GM11168 (cell line): ENCODE results near the gene MYF6.

ENCODE experiments used
- in situ Hi-C: fragments of 300-500 bp; cut with MboI; formaldehyde crosslinking; loops from one replicate; pipeline ENCODE4 v1.12.0; 2022; ENCODE audit warnings: low sequenced_read_pairs; ENCODE audit not compliant: unreplicated experiment

Gene MYF6

DNA sequence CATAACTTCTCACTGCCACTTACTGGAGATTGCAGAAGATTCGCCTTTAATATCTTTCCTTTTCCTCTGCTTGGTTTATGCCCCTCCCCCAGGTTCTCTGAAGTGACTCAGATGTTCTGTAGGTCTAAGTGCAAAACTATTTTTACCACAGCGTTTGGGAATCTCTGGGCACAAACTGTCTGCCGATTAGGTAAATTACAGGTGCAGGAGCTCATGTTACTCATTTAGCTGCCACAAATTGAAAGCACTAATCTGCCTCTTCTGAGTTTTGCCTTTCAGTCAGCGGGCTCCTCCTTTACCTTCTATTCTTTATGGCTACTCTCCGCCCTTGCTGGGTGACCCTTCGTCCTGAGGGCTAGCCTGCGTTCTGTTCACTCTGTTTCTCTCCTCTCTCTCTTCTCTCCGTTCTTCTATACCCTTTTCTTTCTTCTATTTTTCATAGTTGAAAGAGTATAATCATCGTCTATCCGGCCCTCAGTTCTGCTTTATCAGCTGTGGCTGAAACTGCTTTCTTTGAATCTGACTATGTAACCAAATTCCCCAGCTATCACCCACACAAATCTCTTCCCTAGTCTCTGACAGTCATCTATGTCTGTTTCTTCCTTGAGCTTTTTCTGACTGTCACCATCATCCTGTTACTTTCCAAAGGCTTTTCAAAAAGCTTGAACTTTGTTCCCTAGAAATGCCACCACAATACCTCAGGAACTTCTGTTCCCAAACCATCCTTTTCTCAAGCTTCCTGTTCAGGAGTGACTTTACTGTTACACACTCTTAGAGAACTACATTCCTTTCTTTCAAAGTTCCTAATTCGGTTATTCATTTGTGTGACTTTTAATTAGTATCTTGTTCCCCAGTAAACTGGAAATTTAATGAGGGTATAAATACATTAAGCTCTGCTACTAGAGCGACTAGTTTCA, 4.3 kb upstream of the MYF6 start:
- in situ Hi-C loops: no loop called here

DNA sequence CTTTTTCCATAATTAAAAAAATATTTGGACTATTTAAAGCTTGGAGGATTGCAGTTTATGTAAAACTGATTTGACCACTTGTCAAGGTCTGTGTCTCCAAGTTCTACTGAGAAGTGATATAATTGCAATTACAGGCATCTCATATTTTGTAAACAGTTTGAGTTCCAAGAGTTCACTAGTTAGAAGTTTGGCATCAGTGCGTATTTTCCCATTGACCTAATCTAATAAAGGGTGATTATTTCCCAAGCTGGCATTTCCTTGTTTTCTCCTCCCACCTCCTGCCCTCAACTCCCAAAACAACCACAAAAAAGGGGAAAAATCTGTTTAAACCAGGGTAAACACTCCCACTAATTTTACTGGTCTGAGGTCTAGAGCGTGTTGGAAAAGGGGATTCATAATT, 3.0 kb upstream of the MYF6 start:
- in situ Hi-C loops: no loop called here

DNA sequence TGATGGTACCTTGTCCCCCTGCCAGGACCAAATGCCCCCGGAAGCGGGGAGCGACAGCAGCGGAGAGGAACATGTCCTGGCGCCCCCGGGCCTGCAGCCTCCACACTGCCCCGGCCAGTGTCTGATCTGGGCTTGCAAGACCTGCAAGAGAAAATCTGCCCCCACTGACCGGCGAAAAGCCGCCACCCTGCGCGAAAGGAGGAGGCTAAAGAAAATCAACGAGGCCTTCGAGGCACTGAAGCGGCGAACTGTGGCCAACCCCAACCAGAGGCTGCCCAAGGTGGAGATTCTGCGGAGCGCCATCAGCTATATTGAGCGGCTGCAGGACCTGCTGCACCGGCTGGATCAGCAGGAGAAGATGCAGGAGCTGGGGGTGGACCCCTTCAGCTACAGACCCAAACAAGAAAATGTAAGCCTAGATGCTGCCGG, 410 bp downstream of the MYF6 start:
- in situ Hi-C loops: no loop called here

GRCh38 chr12:80708259-80708974, 983 bp downstream of the MYF6 start:
- in situ Hi-C loops: no loop called here

DNA sequence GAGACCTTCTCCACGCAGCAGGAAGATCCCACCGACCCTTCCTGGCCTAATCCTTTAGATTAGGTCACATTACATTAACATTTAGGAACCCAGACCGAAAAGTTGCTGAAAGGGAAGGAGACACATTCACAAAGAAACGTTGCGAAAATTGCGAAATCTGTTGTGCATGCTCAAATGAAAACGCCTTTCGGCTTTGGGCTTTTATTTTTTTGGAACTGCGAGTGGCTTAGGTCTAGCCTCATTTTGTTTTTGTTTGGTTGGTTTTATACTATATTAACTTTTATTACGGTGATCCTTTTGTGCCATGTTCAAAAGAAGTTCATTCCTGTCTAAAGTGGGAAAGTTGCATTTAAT, 1.5 kb downstream of the MYF6 start:
- in situ Hi-C loops: no loop called here

DNA sequence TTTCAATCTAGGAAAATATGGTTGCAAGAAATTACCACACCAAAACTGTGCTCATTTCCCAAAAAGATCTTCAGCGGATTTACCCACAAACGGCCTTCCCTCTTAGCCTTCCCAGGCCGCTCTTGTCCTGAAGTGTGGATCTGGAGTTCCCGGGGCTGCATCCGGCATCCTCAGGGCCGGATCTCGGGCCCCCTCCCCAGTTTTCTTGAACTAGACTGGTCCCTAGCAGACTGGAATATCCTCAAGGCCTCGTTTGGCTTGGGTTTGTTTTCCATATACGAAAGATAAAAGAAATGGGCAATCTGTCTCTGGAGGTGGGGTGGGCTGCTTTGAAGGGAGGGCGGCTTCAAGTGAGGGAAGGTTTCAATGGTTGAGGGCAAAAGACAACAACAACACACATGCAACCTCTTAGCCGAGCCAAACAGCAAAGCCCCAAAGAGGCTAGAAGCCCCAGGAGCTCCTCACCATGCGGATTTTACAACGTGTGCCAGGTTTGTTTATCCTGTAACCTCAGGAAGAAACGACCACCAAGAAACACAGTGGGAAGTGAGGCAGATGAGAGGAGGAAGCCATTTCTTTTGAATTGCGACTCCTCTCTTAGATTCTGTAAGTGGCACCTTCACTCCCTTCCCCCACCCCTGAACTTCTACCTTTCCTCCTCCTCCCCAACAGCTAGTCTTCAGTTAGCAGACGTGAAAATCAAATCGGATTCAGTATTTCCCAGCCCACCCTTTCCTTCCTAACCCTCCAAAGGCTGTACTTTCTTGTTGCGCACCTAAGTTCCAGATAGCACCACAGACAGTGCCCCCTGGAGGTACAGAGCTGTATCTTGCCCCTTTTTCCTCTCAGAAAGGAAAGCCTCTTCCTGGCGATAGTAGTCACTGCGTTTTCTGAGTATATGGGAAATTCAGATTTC, 2.6 kb downstream of the MYF6 start:
- in situ Hi-C loops: no loop called here

DNA sequence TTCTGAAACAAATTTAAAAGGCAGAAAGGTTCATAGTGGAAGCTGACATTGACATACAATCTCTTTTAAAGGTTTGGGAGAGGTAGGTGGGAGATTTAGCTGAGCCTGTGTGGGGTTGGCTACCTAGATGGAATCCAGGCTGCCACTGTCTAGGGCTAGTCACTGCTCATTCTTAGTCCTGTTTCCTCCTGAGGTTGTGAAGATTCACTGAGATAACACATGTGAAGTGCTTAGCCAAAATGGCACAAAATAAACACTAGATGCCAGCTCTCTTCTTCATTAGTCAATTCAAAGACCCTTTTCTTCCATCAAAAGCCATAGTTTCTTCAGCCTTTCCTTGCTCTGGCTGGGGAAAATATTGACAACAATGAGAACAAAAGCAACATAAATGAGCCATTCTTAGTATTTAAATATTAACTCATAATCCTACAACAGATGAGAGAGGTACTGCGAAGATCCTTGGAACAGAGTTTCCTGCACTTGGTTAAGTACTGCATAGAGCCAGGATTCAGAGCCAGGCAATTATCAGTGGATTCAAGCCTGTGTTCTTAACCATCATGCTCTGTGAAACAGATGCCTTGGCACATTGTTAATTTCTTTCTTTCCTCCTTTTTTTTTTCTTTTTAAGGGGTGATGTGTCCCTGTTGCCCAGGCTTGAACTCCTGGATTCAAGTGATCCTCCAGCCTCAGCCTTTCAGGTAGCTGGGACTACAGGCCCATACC, 3.5 kb downstream of the MYF6 start:
- in situ Hi-C loops: no loop called here

- in situ Hi-C loops: no loop called here
These were observed 4.4 kb downstream of the MYF6 start for GRCh38 chr12:80711866-80712265.

- in situ Hi-C loops: no loop called here
These were observed 5.4 kb downstream of the MYF6 start for GRCh38 chr12:80712866-80713265.

- in situ Hi-C loops: no loop called here
These were observed 6.0 kb downstream of the MYF6 start for GRCh38 chr12:80713419-80713818.

GRCh38 chr12:80714055-80714454, 6.6 kb downstream of the MYF6 start:
- in situ Hi-C loops: no loop called here

GRCh38 chr12:80714846-80715245, 7.4 kb downstream of the MYF6 start:
- in situ Hi-C loops: no loop called here

DNA sequence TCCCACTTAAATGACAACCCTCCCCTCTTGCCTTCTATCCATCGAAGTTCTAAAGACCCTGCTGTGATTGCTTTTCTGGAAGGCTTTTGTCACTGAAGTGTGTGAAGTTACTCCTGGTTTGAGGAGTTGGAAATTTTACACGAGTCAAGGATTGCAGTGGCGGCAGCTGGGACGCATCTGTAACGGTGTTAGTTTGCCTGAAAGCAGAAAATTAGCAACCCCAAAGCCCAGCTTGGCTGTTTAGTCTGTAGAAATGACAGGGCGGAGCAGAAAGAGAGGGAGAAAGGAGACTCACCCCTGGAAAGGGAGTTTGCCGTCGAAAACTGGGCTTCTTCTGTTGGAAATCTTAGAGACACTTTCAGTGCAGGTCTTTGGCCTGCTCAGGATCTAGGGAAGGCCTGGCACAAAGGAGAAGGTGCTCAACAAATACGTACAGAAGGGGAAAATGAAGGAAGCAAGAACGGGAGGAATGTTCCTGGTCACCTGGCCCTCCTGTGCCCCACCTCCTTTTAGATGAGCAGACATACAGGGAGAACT, 8.3 kb downstream of the MYF6 start:
- in situ Hi-C loops: no loop called here

DNA sequence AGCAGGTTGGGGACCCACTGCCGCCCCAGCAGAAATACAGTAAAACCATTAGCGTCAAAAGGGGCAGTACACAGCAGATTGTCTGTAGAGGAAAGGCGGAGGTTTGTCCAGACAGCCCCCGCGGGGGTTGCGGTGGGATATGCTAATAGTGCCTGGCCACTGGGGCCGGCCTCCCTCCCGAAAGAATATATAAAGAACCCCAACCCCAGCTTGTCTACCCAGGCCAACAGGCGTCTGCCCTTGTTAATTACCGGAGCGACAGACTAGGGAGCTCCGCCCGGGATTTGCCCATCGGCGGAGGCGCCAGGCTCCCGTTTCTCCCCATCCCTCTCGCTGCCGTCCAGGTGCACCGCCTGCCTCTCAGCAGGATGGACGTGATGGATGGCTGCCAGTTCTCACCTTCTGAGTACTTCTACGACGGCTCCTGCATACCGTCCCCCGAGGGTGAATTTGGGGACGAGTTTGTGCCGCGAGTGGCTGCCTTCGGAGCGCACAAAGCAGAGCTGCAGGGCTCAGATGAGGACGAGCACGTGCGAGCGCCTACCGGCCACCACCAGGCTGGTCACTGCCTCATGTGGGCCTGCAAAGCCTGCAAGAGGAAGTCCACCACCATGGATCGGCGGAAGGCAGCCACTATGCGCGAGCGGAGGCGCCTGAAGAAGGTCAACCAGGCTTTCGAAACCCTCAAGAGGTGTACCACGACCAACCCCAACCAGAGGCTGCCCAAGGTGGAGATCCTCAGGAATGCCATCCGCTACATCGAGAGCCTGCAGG, 9.4 kb downstream of the MYF6 start, which contains the start of gene MYF5:
TSS of gene MYF5 (plus strand) at position 217 of the 774 bp plus-strand sequence. CDS start at position 369, 152 bp downstream.
- in situ Hi-C loops: no loop called here

DNA sequence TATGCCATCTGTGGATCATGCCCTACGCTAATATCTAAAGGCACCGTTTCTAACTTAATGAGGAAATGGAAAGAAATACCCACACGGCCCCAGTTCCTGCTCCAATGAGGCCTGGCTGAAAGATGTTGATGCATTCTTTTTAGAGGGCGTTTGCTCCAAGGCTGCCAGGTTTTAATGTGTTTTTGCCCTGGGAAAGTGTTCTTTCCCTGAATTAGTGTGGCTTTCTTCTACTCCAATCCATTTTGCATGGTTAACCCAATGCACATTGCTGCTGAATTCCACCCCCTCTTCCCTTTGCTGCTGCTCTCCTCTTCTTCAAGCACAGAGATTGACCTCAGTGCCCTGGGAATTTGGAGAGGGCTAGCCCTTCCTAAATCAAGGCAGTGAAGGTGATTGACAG, 10.4 kb downstream of the MYF6 start:
- in situ Hi-C loops: no loop called here

DNA sequence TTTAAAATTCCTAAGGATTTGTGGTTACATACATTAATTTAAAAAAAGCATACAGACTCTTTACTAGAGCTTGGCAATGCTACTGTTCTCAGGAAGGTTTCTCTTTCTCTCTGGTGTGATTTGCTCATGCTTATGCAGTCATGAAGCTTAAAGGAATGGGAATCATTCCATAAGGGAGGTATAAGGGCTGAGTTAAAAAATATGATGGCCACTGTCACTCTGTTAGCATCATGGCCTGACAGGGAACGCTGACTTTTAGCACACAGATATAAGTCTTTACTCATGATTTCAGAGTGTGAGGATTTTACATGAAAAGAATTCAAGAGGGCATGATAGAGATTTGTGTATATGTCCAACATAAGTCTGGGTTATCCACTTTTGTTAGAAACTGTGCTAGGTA, 13.1 kb downstream of the MYF6 start:
- in situ Hi-C loops: no loop called here

DNA sequence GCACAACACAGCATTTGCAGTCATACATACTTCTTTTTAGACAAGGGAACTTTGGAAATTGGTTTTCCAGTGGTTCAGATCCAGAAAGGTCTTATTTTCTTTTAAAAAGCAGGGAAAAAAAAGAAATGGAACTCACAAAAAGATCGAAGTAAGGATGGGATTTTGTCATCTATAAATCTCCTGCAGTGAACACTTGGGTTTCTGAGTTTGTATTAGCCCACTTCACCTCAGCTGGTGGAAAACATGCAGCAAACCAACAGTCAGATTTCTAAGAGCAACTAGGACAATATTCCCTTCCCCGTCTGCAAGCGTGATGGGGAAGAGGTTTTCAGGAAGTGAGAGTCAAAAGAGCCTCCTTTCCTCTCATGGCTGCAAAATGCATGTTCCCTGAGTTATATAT, 13.9 kb downstream of the MYF6 start:
- in situ Hi-C loops: no loop called here

- in situ Hi-C loops: no loop called here
These were observed 38.5 kb downstream of the MYF6 start for GRCh38 chr12:80745851-80746505.
